22Rv1 (cell line): Measurements from ENCODE around the gene DGKB.
"Not testable (repeated sequence)": the region's sequence is repeated elsewhere in the genome, so short reads cannot be mapped to it uniquely, and the experiment has no call there.

Experiments used
- H3K27ac ChIP-seq: fragments of 450-650 bp; 2 replicates; pipeline ENCODE4 v1.5.1; 2017
- CTCF ChIP-seq: fragments of 450-650 bp; IDR thresholded peaks from 2 replicates; pipeline ENCODE4 v1.5.1; 2017; ENCODE audit warnings: mild to moderate bottlenecking
- ZFX ChIP-seq: fragments of 450-650 bp; IDR thresholded peaks from 2 replicates; pipeline ENCODE4 v1.6.1; 2017; ENCODE audit warnings: antibody characterized with exemption, borderline replicate concordance

Gene DGKB

GRCh38 chr7:14288701-14289100 is 613.9 kb downstream of the DGKB start:
- no peak for TF ChIP-seq ZFX
- TF ChIP-seq CTCF, result no peak
- no peak overlapping the region for H3K27ac ChIP-seq

GRCh38 chr7:14287398-14287797 is 615.2 kb downstream of the DGKB start:
- TF ChIP-seq ZFX (no peak), CTCF (no peak)
- H3K27ac ChIP-seq, result no peak overlapping the region

- H3K27ac ChIP-seq, result no peak overlapping the region
- TF ChIP-seq ZFX, result no peak
- TF ChIP-seq CTCF, result no peak
Measured at GRCh38 chr7:14286036-14286435, 616.5 kb downstream of the DGKB start.

GRCh38 chr7:14279065-14279871 is 623.3 kb downstream of the DGKB start:
- not testable (repeated sequence) for H3K27ac ChIP-seq

- no peak overlapping the region for H3K27ac ChIP-seq
- TF ChIP-seq ZFX (no peak), CTCF (no peak)
Measured at GRCh38 chr7:14275356-14275755, 627.2 kb downstream of the DGKB start.

GRCh38 chr7:14271441-14271840 is 631.1 kb downstream of the DGKB start:
- H3K27ac ChIP-seq, result no peak overlapping the region
- no peak for TF ChIP-seq ZFX
- no peak for TF ChIP-seq CTCF

GRCh38 chr7:14270099-14270498 is 632.5 kb downstream of the DGKB start:
- TF ChIP-seq CTCF (no peak), ZFX (no peak)
- H3K27ac ChIP-seq, result no peak overlapping the region

- TF ChIP-seq CTCF, result no peak
- no peak for TF ChIP-seq ZFX
- H3K27ac ChIP-seq, result no peak overlapping the region
Measured at GRCh38 chr7:14260011-14260410, 642.5 kb downstream of the DGKB start.
